ENCODE measurements around the gene HMMR.
"Not testable (repeated sequence)": the region's sequence is repeated elsewhere in the genome, so short reads cannot be mapped to it uniquely, and the experiment has no call there.

Gene HMMR, protein sequence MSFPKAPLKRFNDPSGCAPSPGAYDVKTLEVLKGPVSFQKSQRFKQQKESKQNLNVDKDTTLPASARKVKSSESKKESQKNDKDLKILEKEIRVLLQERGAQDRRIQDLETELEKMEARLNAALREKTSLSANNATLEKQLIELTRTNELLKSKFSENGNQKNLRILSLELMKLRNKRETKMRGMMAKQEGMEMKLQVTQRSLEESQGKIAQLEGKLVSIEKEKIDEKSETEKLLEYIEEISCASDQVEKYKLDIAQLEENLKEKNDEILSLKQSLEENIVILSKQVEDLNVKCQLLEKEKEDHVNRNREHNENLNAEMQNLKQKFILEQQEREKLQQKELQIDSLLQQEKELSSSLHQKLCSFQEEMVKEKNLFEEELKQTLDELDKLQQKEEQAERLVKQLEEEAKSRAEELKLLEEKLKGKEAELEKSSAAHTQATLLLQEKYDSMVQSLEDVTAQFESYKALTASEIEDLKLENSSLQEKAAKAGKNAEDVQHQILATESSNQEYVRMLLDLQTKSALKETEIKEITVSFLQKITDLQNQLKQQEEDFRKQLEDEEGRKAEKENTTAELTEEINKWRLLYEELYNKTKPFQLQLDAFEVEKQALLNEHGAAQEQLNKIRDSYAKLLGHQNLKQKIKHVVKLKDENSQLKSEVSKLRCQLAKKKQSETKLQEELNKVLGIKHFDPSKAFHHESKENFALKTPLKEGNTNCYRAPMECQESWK

DNA sequence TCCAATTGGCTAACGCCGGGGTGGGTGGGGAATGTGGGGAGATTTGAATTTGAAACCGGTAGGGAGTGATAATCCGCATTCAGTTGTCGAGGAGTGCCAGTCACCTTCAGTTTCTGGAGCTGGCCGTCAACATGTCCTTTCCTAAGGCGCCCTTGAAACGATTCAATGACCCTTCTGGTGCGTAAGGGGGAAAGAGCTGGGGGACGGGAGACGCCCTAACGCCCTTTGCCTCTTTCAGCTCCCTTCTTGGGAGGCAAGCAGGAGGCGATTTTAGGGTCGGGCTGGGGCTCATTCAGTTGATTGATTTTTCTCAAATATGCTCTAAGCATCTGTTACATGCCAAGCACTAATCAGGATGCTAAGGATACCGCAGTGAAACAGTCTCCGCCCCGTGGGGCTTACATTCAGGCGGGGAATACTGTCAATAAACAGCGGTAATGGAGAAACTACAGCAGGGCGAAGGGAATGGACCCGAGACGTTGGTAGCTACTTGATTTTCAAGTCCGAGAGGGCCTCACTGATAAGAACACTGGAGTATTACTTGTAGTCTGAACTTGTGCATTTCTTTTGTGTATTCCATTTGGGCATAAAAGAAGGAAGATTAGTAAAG is at the start of gene HMMR:
Gene HMMR, plus strand, starts transcription at position 71 of the 610 bp plus-strand sequence. Its CDS starts 61 bp downstream, at position 132.
- DNase-seq (ENCODE audit: low spot score): no peak

- DNase-seq (ENCODE audit: low spot score): not testable (repeated sequence)
Measured at GRCh38 chr5:163415673-163416072, 44.8 kb upstream of the HMMR start.

- DNase-seq (ENCODE audit: low spot score): no peak
Measured at GRCh38 chr5:163424836-163425235, 35.6 kb upstream of the HMMR start.

DNA sequence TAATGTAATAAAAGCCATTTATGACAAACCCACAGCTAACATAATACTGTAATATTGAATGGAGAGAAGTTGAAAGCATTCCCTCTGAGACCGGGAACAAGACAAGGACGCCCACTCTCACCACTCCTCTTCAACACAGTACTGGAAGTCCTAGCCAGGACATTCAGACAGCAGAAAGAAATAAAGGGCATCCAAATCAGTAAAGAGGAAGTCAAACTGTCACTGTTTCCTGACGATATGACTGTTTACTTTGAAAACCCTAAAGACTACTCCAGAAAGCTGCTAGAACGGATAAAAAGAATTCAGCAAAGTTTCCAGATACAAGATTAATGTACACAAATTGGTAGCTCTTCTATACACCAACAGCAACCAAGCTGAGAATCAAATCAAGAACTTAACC is 34.3 kb upstream of the HMMR start:
- not testable (repeated sequence) for DNase-seq (ENCODE audit: low spot score)

DNA sequence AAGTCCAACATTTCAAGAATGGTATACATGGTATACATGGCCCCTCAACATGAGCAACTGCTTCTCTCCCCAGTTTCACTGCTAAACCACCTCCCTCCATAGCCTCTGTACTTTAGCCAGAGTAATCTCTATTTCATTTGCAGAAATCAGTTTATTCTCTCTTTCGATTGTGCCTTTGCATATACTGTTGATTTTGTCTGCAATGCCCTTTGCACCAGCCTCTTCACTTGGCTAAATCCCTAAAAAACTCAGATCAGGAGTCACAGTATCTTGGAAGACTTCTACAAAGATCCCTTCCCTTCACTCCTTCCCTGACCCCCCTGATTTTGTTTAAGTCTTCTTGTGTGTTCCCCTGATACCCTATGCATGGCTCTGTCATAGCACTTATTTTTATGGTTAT is 27.9 kb upstream of the HMMR start:
- no peak for DNase-seq (ENCODE audit: low spot score)

DNA sequence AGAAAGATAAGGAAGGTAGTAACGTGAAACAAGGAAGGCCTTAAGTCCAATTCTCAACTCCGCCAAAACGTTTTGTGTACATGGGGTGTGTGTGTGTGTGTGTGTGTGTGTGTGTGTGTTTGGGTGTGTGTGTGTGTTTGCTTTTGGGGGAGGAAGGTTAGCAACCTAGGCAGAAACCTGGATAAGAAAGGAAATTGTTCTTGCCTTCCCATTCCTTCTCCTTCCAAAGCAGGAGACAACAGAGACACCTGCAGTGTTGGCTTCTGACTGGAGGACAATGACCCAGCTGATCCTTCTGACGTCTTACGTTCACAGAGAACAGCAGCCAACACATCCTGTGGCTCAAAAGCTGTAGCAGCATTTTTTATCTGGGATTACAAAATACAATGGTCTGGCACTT is 27.2 kb upstream of the HMMR start:
- DNase-seq (ENCODE audit: low spot score): no peak

- DNase-seq (ENCODE audit: low spot score): no peak
Measured at GRCh38 chr5:163434401-163434866, 26.0 kb upstream of the HMMR start.

- no peak for DNase-seq (ENCODE audit: low spot score)
Measured at GRCh38 chr5:163436515-163436914, 23.9 kb upstream of the HMMR start.

DNA sequence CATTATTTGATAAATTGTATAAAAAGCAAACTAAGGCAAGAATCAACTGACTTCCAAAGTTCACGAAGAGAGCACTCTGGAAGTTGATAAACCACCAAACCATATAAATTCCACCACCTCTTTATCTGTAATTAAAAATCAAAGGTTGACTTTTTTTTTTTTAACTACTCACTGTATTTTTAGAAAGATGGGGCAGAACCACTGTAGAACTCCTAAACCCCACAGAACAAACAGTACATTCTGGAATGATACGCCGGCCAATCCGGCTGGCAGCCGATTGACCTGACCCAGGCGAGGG is 23.5 kb upstream of the HMMR start:
- no peak for DNase-seq (ENCODE audit: low spot score)

- peak; percentile 96 for DNase-seq (ENCODE audit: low spot score)
Measured at GRCh38 chr5:163437309-163438182, 22.9 kb upstream of the HMMR start, which contains the start of gene CCNG1. Gene CCNG1 (plus strand): TSS chr5:163437595. CDS start chr5:163439257, 1,662 bp downstream.

GRCh38 chr5:163439092-163439425 is 21.4 kb upstream of the HMMR start:
- no peak for DNase-seq (ENCODE audit: low spot score)

DNA sequence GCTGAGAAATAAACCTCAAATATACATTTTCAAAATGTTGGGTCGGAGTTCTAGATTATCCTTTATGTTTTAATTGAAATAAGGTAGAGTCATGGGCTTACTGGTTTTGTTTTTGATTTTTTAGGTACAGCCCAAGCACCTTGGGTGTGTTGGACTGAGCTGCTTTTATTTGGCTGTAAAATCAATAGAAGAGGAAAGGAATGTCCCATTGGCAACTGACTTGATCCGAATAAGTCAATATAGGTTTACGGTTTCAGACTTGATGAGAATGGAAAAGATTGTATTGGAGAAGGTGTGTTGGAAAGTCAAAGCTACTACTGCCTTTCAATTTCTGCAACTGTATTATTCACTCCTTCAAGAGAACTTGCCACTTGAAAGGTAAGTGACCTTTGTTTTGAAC is 19.5 kb upstream of the HMMR start:
- DNase-seq (ENCODE audit: low spot score): no peak

DNA sequence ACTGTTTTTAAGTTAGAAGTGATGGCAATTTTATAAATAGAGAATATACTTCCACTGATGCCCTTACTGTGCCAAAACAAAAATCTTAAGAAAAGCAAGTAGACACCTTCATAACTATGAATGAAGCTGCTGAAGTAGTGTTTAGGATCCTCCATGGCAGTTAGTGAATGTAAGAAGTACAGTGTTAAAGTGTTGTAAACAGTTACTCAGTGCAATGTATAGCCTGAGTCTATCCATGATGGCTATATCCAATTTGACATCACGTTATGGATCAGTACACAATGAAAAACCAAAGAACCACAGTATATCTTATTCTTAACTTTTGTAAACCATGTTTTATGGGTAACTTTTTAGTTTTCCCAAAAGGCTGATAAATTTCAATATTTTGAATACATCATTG is 15.9 kb upstream of the HMMR start:
- no peak for DNase-seq (ENCODE audit: low spot score)

GRCh38 chr5:163445345-163445744 is 15.1 kb upstream of the HMMR start:
- no peak for DNase-seq (ENCODE audit: low spot score)

DNA sequence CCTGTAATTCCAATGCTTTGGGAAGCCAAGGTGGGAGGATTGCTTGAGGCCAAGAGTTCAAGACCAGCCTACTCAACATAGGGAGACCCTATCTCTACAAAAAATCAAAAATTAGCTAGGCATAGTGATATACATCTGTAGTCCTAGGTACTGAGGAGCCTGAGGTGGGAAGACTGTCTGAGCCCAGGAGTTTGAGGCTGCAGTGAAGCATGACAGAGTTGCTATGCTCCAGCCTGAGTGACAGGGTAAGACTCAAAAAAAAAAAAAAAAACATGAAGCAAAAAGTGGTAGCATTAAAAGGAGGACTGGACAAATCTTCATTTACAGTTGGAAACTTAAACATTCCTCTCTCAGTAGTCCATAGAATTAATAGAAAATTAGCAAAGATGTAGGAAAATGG is 13.2 kb upstream of the HMMR start:
- DNase-seq (ENCODE audit: low spot score): no peak

DNA sequence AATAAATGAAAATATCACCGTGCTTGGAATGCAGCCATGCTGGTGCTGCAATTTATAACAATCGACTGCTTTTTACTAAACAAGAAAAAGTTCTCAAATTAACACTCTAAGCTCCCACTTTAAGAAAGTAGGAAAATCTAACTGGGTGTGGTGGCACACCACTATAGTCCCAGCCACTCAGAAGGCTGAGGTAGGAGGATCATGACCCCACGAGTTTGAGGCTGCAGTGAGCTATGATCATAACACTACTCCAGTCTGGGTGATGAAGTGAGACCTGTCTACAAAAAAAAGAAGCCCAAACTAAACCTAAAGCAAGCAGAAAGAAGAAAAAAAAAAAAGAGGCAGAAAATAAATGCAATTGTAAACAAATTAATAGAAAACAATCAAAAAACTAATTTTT is 12.6 kb upstream of the HMMR start:
- no peak for DNase-seq (ENCODE audit: low spot score)

- no peak for DNase-seq (ENCODE audit: low spot score)
Measured at GRCh38 chr5:163448491-163448890, 11.9 kb upstream of the HMMR start.

DNA sequence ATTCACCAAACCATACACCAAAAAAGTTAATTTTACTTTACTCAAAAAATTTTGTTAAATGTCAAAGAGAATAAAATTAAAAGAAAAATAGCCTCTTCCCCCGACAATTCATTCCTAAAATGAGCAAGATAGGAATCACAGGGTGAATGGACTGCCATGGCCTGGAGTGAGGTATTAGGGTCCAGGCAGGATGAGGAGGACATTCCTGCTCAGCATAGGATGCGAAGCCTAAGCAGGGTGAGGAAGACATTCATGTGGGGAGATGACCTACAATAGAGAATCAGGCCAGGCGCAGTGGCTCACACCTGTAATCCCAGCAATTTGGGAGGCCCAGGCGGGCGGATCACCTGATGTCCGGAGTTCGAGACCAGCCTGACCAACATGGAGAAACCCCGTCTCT is 8.9 kb upstream of the HMMR start:
- DNase-seq (ENCODE audit: low spot score): no peak

DNA sequence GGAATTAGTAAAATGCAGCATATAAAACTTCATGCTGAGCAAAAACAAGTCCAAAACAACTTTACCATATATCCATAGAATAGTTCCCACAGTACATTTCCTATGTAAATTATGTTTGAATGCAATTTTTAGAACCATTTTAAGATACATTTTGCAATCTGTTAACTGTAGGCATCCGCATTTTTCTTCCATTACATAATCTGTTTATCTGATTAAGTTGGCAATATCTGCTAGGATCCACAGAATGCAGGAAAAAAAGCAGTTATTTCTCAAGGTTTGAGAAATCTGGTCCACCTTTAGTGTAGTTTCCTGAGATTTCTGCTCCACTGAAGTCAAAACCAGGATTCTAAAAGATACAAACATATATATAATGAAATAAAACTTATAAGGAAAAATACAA is 6.7 kb upstream of the HMMR start:
- no peak for DNase-seq (ENCODE audit: low spot score)

DNA sequence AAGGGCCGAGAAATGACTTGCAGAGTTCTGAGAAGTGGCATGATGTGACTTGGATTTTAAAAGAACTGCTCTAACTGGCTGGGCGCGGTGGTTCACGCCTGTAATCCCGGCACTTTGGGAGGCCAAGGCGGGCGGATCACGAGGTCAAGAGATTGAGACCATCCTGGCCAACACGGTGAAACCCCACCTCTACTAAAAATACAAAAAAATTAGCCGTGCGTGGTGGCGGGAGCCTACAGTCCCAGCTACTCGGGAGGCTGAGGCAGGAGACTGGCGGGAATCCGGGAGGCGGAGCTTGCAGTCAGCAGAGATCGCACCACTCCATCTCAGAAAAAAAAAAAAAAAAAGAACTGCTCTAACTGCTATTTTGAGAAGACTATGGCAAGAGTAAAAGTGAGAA is 5.0 kb upstream of the HMMR start:
- DNase-seq (ENCODE audit: low spot score): not testable (repeated sequence)

- DNase-seq (ENCODE audit: low spot score): no peak
Measured at GRCh38 chr5:163456029-163456589, 4.3 kb upstream of the HMMR start.

GRCh38 chr5:163456840-163457239 is 3.6 kb upstream of the HMMR start:
- DNase-seq (ENCODE audit: low spot score): no peak

All from AG08396 (cell line).